H1 (cell line): ENCODE results near the gene OGN. TPM values are rescaled to one million over a fixed set of nuclear protein-coding genes. Genes with fewer than 3 reads are reported as not detected.

ENCODE experiments used
- BACH1 ChIP-seq: IDR thresholded peaks from 2 replicates; pipeline ENCODE4 v1.6.1; 2012; ENCODE audit warnings: low read length, improper control_type of control experiment
- BCL11A ChIP-seq, 2 experiments: IDR thresholded peaks; one replicate each; pipeline ENCODE4 v1.6.1; 2011; ENCODE audit warnings: low read depth in 2 of 2, low read length in 2 of 2, mild to moderate bottlenecking in 2 of 2
- BRCA1 ChIP-seq: IDR thresholded peaks from 2 replicates; pipeline ENCODE4 v1.6.1; 2012; ENCODE audit warnings: low read depth, low read length, improper control_type of control experiment
- CHD7 ChIP-seq: fragments of 300-600 bp; sonication (generic); IDR thresholded peaks from 2 replicates; pipeline ENCODE4 v1.7.1; 2012; ENCODE audit warnings: low read length, moderate library complexity, mild to moderate bottlenecking, inconsistent platforms; ENCODE audit not compliant: insufficient replicate concordance
- GABPA ChIP-seq: IDR thresholded peaks from 2 replicates; pipeline ENCODE4 v1.6.1; 2011; ENCODE audit warnings: mild to moderate bottlenecking, low read length, moderate library complexity, borderline replicate concordance; ENCODE audit not compliant: insufficient read depth
- KDM4A ChIP-seq: IDR thresholded peaks from one replicate; pipeline ENCODE4 v1.7.1; 2012; ENCODE audit warnings: low read depth, mild to moderate bottlenecking, moderate library complexity, low read length, inconsistent platforms; ENCODE audit not compliant: severe bottlenecking
- NRF1 ChIP-seq: IDR thresholded peaks from 2 replicates; pipeline ENCODE4 v1.6.1; 2011; ENCODE audit warnings: mild to moderate bottlenecking, low read depth, low read length, improper control_type of control experiment
- POLR2AphosphoS5 ChIP-seq: IDR thresholded peaks from 2 replicates; pipeline ENCODE4 v1.6.1; 2011; ENCODE audit warnings: low read depth, low read length
- RBBP5 ChIP-seq: IDR thresholded peaks from 2 replicates; pipeline ENCODE4 v1.7.1; 2012; ENCODE audit warnings: low read depth, mild to moderate bottlenecking, inconsistent platforms, low read length, moderate library complexity, borderline replicate concordance
- SP4 ChIP-seq: IDR thresholded peaks from 2 replicates; pipeline ENCODE4 v1.6.1; 2012; ENCODE audit warnings: low read length, inconsistent platforms
- polyA plus RNA-seq, 7 experiments: library from polyadenylated mRNA; depleted of rRNA in 3 of 7; stranded (reverse) in 5 of 7; unstranded in 2 of 7; fragments of >200 nt in 5 of 7; fragments of 200-250 nt in 2 of 7; gene quantifications; 1 replicate in 5 of 7; 2 replicates in 1 of 7; 4 replicates in 1 of 7; pipeline versions ENCODE4 v1.2.1 to v1.2.3, GENCODE V29; 2011 to 2013; ENCODE audit warnings: missing spikeins in 2 of 7, mixed read lengths in 2 of 7
- total RNA-seq: library from RNA; stranded (reverse); fragmentation: NEBNext Ultra II Directional; extraction: Animal tissue kit (Norgen Biotek cat#: 25700); gene quantifications from 2 replicates; pipeline ENCODE4 v1.2.1, GENCODE V29; 2021
- TF ChIP-seq, protein P1 (sequence below): IDR thresholded peaks from 2 replicates; pipeline ENCODE4 v1.6.1; 2012; ENCODE audit warnings: low read length, inconsistent platforms

The OGN gene
- total and polyA plus RNA-seq, 2 of the 8 experiments (the other 6 are each of a cell fraction or from before 2014, with no cell fraction given) = not detected

GRCh38 chr9:92432350-92432749 lies 28.0 kb upstream of the OGN start (continued):
- no peak for TF ChIP-seq CHD7
- TF ChIP-seq GABPA = no peak
- TF ChIP-seq, protein P1, sequence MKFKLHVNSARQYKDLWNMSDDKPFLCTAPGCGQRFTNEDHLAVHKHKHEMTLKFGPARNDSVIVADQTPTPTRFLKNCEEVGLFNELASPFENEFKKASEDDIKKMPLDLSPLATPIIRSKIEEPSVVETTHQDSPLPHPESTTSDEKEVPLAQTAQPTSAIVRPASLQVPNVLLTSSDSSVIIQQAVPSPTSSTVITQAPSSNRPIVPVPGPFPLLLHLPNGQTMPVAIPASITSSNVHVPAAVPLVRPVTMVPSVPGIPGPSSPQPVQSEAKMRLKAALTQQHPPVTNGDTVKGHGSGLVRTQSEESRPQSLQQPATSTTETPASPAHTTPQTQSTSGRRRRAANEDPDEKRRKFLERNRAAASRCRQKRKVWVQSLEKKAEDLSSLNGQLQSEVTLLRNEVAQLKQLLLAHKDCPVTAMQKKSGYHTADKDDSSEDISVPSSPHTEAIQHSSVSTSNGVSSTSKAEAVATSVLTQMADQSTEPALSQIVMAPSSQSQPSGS = no peak
- no peak for TF ChIP-seq BRCA1
- no peak for TF ChIP-seq SP4
- no peak for TF ChIP-seq BACH1
- no peak for TF ChIP-seq NRF1
- no peak for TF ChIP-seq KDM4A
- no peak for TF ChIP-seq BCL11A (IDR thresholded peaks at IDR 0.05; ENCODE audit: low read depth in 2 of 2, low read length in 2 of 2)
- no peak for TF ChIP-seq RBBP5
- TF ChIP-seq POLR2AphosphoS5 = no peak
